HG03064 (cell line): ENCODE measurements around the gene MTOR.
"Not testable (repeated sequence)": the region's sequence is repeated elsewhere in the genome, so short reads cannot be mapped to it uniquely, and the experiment has no call there.

Experiments used
- ATAC-seq: cut with Tn5 transposase; IDR thresholded peaks from one replicate; pipeline ENCODE4 v1.9.1; 2021; ENCODE audit warnings: low read depth; ENCODE audit not compliant: unreplicated experiment

MTOR gene

DNA sequence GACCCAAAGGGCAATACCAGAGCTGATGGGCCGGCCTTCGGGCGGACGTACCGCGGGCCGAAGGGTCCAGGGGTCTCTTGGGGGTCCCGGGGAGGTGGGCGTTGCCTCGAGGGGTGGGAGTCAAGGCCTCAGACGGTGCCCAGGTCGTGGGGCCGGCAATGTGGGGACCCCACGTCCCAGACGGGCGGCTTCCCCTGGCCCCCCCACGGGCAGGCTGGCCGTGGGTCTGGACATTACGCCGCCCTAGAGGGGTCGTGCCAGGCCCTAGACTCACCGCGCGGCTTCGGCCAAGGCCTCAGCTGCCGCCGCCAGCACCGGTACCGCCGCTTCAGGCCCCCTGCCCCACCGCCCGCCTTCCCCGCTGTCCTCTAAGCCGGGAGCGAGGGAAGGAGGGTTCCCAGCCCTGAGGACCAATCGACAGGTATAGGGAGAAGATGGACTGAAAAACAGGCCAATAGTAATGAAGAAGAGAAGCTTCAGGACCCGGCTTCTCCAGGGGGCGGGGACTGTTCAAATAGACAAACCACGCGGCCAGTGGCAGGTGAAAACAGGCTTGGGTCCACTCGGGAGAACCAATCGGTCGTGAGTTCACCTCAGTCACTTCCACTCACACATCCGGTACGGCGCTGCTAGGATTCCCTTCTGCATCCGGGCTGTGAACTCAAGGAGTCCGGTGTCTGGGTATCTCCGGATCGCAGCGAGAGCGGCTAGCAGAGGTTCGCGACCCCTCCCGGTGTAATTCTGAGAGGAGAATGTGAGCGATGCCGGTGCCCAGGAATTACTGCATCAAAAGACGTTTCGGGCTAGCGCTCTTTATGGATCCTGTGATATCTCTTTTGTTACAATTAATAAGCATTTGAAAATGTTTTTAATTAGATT lies at the start of gene MTOR:
Gene MTOR, minus strand, starts transcription at position 381 of the 879 bp plus-strand sequence. CDS start 3,142 bp downstream, outside the sequence.
- ATAC-seq = peak; percentile 98

DNA sequence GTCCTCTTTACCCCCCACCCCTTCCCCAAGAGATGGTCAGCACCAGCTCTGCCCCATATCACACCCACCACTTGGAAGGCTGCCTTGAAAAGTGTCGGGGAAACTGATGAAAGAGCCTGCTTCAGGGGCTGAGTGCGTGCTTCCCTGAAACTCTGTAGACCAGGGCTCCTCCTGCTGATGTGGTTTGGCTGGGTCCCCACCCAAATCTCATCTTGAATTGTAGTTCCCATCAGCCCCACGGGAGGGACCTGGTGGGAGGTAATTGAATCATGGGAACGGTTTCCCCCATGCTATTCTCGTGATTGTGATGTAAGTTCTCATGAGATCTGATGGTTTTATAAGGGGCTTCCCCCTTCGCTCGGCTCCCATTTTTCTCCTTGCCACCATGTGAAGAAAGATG lies 47.0 kb upstream of the MTOR start:
- no peak for ATAC-seq

DNA sequence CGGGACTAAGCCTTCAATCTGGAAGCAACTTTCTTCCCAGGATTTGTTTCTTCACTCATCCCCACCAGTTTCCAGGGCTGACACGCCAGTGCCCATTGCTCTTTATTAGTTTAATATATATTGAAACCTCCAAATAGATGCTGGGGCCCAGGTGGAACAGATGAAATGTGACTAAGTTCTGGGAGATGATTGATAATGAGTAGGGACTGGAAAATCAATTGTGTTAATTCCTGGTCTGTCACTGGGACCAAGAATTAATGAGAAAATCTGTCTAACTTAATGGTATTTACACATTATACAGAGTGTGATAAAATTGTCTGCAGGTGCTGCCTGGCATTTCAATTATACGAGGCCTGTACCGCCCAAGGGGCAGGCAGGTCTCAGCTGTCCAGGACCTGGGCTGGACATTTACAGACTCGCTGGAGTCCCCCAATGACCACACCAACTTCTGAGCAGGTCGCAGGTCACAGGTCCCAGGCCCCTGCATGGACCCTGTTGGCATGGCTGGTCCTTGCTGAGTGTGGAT lies 46.4 kb upstream of the MTOR start:
- ATAC-seq = no peak

DNA sequence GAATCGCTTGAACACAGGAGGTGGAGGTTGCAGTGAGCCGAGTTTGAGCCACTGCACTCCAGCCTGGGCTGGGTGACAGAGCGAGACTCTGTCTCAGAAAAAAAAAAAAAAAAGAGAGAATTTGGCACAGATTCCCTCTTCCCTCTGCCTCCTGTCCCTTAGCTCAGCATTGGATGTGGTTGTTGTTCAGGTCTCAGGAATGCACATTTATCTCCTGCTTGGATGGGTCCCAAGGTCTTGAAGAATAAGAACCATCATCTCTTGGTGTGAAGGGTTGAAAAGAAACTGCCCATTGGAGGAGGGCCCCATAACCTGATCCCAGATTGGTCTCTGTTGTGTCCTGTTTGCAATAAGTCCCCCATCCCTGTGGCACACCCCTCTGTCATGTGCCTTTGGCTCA lies 45.5 kb upstream of the MTOR start:
- ATAC-seq = no peak

DNA sequence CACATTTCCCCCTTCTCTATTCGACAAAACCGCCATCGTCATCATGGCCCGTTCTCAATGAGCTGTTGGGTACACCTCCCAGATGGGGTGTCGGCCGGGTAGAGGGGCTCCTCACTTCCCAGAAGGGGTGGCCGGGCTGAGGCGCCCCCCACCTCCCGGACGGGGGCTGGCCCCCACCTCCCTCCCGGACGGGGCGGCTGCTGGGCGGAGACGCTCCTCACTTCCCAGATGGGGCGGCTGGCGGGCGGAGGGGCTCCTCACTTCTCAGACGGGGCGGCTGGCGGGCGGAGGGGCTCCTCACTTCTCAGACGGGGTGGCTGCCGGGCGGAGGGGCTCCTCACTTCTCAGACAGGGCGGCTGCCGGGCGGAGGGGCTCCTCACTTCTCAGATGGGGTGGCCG lies 43.2 kb upstream of the MTOR start:
- ATAC-seq = not testable (repeated sequence)

DNA sequence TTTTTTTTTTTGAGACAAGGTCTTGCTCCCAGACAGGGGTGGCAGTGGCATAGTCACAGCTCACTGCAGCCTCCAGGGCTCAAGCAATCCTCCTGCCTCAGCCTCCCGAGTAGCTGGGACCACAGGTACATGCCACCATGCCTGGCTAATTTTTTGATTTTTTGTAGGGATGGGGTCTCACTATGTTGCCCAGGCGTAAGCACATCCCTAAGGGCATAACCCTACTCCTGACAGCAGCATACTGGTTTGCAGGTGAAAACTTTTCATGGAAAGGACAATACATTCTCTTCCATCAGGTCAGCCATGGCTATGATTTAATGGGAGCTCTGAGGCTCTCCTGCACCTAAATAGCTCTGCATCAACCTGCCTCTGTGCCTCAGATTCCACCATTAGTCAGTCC lies 40.0 kb upstream of the MTOR start:
- no peak for ATAC-seq

DNA sequence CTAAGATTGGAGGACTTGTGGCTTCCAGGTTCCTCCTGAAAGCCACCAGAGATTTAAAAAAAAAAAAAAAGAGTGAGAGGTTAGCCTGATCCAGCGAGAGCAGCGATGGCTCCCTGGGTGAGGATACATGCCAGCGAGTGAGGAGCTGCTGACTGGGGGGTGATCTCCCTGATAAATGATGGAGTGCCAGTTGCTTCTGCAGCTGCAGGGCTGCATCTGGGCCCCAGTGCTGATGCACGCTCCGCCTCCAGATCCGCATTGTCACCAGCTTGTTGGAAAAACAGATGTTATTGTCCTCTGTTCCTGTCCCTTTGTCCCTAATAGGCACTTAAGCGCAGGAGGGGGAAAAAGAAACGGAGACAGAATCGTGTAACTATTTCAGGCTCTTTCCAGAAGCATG lies 39.2 kb upstream of the MTOR start:
- ATAC-seq = no peak

DNA sequence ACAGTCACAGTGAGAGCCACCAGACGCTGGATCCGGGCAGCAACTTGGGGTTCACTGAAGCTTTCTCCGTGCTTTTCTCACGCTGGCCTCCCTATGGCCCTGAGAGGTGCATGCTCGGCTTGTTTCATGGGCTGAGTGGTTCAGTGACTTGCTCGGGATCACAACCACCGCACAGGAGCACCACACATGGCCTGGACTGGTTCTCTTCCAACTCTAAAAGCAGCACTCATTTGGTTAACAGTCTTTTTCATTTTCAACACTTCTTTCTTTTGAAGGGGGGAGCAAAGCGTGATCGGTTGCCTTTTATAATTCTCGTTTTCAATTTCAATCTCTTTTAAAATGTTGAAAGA lies 36.8 kb upstream of the MTOR start:
- ATAC-seq = no peak

DNA sequence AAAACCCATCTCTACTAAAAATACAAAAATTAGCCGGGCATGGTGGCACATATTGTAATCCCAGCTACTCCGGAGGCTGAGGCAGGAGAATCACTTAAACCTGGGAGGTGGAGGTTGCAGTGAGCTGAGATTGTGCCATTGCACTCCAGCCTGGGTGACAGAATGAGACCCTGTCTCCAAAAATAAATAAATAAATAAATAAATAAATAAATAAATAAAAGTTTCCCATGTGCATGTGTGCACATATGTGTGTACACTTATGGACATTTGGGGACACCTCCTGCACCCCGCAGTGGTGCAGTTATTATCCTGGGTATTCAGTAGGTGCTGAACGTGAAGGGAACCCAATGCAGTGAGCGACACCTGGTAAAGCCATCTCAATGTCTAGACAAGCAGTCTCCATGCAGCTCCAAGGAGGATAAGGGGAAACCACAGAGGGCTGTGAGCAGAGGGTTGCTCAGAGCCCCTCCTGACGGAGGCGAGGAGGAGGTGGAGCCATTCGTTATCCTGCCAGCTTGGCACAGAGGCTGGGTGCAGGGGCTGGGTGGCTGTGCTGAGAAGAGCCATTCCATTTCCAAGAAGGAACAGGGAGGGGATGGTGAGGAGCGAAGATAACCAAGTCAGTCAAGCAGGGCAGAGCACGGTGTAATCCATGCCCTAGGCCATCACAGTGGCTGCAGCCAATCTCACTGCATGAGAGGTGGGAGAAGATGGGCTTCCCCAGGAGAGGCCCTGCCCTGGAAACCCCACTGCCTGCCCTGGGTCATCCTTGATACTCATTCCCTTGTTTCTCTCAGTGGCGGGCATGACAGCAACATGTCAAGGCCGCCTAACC lies 36.3 kb upstream of the MTOR start:
- no peak for ATAC-seq

DNA sequence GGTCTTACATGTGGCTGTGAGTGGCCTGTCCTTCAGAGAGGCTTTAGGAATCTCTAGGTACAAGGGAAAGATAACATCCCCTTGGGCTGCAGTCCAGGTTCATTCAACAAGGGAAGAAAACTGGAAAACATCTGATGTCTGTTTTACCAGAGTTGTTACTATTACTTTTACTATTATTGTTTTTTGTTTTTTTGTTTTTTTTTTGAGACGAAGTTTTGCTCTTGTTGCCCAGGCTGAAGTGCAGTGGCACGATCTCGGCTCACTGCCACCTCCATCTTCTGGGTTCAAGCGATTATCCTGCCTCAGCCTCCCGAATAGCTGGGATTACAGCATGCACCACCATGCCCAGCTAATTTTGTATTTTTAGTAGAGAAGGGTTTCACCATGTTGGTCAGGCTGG lies 35.4 kb upstream of the MTOR start:
- ATAC-seq = not testable (repeated sequence)

DNA sequence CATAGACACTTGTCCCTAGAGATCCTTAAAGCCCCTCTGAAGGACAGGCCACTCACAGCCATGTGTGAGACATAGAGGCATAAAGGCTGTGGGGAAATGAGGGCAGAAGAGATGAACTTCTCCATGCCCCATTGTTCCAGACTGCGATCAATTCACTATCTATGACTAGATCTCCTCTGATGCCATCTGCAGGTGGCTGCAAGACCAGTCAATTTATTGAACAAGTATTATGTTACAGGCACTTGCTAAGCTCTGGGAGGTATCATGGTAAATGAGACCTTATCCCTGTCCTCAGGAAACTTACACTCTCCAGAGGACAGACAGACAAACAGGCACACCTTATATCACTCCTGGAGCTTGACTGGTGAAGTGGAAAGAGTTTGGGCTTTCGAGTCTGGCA lies 33.6 kb upstream of the MTOR start:
- ATAC-seq = no peak

DNA sequence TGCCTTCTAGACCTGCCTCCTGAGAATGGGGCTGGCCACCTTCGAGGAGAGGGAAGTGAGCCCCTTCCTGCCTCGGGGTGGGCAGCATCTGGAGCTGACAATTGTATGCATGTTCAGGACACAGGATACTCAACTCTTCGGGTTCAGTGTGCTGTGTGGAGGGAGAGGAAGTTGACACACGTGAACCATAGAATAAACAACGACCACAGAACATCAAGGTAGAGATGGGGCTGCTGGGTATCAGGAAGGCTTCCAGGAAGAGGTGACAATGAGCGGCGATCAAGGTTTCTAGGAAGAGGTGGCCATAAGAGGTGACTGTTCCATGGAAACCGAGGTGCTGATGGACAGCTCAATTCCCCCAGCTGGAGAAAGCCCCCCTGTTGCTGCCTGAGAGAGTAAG lies 32.6 kb upstream of the MTOR start:
- no peak for ATAC-seq

DNA sequence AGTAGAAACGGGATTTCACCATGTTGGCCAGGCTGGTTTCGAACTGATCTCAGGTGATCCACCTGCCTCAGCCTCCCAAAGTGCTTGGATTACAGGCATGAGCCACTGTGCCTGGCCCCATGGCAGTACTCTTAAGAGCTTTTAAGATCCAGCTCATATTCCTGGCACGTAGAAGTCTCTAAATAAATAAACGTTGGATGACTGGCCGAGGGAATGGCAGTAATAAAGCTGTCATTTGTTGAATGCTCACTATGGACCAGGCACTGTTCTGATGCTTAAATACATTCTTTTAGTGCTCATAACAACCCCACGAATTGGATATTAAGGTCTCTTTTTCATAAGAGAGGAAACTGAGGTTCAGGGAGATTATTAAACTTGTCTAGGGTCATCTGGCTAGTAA lies 31.5 kb upstream of the MTOR start:
- no peak for ATAC-seq

DNA sequence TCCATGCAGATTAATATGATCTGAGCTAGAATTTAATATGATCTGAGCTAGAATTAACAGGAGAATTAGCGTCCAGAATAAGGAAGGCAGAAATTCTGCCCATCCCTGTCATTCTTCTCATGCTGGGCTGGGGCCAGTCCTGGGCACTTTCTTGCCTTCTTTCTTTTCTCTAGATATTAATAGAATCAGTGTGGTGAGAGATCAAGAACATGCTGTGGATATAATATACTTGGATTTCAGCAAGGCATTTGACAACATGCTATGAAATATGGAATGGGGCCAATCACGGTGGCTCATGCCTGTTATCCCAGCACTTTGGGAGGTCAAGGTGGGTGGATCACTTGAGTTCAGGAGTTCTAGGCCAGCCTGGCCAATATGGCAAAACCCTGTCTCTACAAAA lies 28.7 kb upstream of the MTOR start:
- ATAC-seq = no peak

DNA sequence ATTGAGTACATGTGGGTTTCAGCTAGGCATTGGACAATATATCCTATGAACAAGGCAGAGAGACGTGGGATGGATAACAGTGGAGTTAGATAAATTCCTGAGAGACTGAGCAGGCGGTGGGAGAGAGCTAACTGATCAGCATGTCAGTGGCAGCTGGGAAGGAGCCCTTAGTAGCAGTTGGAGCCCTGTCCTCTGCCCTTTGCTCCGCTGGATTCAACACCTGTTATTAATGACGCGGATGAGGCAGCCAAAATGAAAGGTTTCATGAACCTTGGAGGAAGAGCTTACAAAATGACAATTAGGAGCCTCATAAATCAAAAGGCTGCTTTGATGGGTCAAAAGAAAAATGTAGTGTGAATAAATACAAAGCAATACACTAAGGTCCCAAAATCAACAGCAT lies 26.7 kb upstream of the MTOR start:
- ATAC-seq = no peak

DNA sequence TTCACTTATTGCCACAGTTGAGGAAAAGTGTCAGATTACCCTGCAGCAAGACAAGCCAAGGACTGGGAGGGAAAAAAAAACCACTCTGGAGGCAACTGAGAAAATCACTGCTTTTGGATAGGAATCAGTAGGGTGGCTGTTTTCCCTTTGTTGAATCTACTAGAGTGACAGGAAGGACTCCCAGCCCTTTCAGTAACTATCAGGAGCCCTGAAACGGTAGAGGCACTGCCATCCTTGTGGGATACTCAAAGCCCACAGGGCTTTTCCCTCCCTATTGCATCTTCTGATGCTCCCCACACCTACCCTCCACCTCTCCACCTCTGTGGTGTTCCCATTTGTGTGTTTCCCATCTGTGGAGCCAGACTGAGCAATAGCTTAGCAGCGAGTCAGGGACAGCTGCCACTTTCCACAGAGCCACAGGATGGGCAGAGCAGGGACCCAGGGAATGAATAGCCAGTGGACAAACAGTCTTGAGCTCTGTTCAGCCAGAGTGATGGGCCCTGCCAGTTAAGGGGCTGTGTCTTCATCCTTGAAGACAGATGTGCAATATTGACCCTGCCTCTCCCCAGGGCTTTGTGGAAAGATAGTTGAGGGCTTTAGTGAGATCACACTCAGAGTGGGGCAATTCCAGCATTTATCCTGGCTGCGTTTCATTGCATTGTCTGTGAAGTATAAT lies 24.5 kb upstream of the MTOR start:
- no peak for ATAC-seq

DNA sequence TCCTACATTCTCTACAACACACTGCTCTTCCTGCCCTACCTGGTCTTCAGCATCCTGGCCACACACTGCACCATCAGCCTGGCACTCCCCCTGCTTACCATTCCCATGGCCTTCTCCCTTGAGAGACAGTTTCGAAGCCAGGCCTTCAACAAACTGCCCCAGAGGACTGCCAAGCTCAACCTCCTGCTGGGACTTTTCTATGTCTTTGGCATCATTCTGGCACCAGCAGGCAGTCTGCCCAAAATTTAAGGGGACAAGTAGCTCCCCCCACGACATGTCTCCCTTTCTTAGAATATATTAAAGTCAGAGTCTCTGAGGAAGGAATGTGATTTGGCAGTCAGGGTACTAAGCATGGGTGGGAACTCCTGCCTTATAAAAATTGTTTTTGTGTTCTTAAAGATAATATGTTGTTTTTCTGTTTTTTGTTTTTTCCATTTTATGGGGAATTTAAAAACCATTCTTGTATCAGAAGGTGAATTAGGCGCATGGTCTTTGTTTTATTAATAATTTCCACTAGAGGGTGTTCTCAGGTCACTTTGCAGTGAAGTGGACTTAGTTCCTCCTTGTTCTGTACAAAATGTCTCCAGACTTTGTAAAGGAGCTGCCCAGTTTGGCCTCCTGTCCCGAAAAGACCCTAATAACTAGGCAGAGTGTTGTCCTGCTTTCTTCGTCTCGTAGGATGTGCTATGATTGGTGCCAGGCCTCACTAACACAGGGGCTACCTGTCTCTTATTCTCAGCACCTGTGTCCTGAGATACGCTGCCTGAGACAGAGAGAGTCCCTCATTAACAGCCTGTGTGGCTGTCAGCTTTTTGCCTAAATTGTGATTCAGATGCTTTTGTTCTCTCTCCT lies 23.8 kb upstream of the MTOR start:
- ATAC-seq = no peak

DNA sequence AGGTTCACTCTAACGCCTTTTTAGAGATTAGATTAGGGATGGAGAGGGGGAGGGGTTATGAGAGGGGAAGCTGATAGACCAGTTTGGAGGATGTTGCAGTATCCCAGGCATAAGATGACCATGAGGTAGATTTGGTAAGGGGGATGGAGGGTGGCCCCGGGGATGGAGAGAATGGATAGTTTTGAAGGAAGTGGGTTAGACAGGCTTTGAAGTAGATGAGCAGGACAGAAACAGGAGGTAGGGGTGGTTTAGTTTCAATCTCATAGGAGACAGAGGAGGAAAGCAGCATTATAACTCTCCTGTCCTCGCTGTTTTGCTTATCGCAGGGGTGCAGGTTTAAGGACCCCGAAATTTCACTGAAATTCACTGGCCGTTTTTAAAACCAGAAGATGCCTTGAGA lies 22.4 kb upstream of the MTOR start:
- no peak for ATAC-seq

DNA sequence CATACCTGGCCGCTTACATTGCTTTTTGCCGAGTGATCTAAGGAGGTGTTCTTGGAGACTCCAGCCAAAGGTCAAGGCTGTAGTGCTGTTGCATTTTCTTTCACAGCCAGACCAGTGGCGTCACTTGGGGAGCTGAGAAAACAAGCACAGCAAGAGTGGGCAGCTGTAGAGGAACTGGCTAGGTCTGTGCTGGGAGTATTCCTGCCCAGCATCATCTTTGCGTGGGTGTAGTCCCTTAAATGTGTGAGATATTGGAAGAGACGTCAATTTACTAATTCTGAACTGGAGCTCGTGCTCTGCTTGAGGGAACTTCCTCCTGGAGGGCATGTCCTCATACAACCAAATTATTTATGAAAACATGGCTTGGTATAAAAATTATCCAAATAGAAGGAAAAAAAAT lies 20.8 kb upstream of the MTOR start:
- ATAC-seq = no peak
